GM21447 (cell line): Measurements from ENCODE around the gene RRM2.

Experiments
- ATAC-seq: cut with Tn5 transposase; IDR thresholded peaks from one replicate; pipeline ENCODE4 v1.9.1; 2021; ENCODE audit not compliant: unreplicated experiment

RRM2 gene

DNA sequence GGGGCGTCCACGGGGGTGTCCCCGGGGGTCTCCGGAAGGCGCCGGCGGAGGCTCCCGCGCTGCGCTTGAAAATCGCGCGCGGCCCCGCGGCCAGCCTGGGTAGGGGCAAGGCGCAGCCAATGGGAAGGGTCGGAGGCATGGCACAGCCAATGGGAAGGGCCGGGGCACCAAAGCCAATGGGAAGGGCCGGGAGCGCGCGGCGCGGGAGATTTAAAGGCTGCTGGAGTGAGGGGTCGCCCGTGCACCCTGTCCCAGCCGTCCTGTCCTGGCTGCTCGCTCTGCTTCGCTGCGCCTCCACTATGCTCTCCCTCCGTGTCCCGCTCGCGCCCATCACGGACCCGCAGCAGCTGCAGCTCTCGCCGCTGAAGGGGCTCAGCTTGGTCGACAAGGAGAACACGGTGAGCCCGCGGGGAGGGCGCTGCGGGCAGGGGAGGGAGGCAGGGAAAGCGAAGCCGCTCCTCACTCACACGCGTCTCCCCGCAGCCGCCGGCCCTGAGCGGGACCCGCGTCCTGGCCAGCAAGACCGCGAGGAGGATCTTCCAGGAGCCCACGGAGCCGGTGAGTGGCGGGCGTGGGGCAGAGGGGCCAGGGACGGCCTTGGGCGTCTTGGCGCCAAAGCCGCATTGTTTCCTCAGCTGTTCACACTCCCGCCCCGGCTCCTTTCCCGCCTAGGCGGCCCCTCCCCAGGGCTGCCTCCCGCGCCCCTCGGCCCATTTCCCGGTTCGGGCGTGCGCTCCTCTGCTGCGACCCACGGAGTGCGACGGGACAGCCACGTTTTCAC, at the start of gene RRM2:
TSS of gene RRM2 (plus strand) at position 240 of the 781 bp plus-strand sequence. CDS start at position 300, 60 bp downstream.
- peak; percentile 55 for ATAC-seq

DNA sequence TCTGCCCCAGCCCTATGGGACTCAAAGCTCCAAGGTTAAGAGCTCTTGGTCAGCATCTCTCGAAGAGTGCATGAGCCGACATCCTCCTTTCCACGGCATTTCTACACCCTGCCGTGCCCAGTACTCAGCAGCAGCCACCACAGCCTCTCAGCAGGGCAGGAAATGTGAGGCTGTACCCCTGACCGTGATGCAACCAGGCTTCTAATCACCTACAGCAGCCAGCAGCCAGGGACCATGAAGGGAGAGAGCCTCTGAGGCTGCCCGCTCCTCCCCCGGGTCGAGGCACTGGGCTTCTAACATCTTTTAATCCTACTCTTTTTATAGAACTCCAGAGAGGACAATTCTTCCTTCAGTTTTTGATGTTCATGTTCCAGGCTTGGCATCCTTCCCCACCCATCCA, 48.8 kb upstream of the RRM2 start:
- ATAC-seq, result no peak

DNA sequence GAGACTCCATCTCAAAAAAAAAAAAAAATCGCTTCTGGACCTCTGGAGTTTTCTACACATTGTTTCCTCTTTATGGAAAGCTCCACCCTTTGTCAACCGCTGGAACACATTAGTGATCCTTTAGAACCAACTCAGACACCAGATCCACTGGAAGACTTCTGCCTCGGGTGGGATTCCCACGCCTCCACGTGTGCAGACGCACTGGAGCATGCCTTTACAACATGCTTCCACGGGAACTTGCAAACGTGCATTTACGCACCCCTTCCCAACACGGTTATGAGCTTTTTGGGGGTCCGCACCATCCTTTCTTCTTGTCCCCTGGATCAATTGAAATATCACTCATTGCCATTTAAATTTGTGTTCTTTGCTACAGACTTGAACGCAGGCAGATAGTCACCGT, 47.4 kb upstream of the RRM2 start:
- no peak for ATAC-seq

DNA sequence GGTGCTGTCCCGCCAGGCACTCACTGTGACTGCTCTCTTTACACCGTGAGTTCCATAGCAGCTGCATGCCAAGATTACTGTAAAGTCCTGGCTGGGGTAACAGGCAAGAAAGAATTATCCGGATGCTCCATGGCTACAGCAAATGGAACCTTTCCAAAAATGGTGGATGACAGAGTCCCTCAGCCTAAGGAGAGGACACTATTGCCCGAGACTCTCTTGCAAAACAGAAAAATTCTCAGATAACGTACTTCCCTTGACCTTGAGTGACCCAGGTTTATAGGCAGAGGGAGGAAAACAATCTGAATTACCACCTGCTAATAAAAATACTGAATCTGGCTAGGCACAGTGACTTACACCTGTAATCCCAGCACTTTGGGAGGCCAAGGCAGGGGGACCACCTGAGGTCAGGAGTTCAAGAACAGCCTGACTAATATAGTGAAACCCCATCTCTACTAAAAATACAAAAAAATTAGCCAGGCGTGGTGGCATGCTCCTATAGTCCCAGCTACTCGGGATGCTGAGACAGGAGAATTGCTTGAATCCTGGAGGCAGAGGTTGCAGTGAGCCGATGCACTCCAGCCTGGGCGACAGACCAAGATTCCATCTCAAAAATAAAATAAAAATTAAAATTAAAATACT, 46.8 kb upstream of the RRM2 start:
- no peak for ATAC-seq

DNA sequence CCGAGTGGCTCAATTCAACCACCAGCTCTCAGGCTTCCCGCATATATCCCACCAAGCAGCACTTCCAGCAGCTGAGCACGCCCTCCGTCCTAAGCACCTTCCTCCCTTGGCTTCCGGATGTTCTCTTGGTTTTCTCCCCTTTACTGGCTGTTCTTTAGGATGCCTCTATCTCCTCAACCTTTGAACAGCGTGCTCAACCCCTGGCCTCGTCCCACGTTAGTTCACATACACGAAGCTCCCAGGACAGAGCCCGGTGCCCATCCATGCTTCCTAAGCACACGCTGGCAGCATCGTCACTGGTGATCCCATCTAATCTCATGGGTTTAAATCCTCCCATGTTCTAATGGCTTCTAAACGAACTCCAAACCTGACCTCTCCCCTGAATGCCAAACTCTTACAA, 46.0 kb upstream of the RRM2 start:
- no peak for ATAC-seq

DNA sequence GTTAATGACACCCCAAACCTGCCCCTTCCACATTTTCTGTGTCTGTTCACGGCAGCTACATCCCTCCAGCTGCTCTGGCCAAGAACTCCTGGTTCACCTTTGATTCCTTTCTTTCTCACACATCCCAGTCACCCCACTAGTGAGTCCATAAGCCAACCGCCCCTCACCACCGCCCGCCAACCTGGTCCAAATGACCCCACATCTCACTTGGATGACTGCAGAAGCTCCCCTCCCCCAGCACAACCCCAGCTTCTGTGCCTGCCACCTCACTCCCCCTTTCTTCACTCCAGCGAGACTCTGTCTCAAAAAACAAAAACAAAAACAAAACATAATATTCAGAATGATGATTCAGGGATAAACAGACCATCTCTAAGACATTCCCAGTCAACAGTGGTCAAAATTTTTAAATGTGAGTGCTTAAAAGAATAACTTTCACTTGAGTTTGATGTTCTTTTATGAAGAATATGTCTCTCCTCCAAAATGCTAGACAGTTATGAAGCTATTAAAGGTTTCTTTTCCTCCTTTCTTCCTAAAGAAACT, 45.5 kb upstream of the RRM2 start:
- ATAC-seq, result no peak

DNA sequence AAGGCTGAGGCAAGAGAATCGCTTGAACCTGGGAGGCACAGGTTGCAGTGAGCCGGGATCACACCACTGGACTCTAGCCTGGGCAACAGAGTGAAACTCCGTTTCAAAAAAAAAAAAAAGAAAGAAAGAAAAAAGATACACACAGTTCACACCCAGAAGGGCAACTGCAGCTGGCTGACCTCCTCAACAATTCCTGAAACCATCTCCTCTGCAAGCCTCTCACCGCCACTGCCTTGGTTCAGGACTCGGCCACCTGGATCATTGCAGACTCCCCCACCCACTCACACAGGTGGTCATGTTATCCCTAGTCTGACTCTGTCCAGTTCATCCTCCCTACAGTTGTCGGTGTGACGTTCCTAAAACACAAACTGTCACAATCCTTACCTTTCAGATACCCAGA, 44.5 kb upstream of the RRM2 start:
- ATAC-seq, result no peak

DNA sequence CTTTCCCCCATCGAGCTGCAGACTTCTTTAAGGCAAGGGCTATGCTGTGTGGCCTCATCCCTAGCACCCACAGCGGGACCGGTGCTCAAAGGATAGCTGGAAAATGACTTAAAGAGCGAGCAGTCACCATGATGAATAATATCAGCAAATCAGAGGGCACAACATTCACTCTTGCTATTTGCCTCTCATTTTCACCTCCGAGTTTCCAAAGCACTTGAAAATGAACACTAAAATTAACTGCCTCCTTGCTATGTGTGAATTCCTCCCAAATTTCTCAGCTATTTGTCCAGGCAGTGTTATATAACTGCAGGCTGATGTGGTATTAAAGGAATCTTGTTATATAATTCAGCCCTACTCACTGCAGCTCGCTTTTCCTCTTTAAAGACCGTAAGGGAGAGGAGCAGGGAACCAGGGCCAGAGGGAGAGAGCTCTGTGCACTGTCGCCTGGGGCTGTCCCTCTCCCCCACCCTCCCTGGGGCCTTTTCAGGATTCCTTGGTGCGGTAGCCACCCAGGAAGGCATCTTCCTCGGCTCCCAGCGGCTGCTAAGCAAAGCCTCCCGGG, 43.8 kb upstream of the RRM2 start:
- ATAC-seq, result no peak

DNA sequence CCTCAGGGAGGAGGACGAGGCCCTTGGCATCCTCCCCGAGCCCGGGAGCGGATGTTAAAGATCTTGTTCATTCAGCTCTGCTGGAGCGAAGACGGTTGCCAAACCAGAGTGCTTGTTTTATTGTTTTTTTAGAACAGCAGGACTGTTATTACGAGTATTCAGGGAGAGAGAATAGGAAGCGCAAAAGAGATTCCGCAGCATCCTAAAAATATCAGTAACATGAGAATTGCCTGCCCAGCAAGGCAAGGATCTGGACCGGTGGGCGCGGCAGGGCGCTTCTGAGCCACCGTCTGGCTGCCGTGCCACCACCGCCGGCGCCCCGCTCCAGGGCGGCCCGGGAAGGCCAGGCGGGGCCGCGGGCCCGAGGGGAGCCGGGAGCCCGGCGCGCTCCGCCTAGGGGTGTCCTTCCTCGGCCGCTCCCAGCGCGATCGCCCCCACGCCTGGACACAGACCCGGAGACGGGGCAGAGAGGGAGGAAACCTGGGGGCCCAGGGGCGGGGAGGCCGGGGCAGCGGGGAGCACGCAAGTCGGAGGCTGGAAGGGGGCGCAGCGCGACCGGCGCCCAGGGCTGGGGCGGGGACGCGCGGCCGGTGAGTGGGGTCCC, 43.2 kb upstream of the RRM2 start:
- ATAC-seq, result no peak

DNA sequence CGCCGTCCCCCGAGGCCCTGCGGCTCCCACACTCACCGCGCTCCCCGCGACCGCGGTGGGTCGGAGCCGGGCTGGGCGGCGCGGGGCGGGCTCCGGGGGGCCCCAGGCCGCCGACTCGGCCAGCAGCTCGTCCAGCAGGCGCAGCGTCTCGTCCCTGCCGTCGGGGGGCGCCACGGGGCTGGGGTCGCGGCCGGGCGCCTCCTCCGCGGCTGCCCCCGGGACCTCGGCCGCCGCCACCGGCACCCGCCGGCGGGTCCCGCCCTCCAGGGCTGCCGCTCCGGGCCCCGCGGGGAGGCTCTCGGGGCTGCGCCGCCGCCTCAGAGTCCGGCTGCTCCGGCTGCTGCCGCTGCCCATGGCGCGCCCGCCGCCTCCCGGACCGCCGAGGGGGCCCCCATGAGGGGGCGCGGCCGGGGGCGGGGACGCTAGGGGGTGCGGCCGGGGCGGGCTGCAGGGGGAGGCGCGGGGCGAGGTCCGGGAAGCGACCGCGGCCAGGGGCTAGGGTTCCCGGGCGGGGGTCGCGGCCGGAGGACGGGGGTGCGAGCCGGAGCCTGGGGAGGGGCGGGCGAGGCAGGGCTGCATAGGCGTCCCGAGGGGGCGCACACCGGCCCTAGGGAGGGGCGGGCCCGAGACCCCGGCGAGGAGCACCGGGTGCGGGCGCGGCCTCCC, 42.5 kb upstream of the RRM2 start, which contains the start of gene CYS1:
TSS of gene CYS1 (minus strand) at position 542 of the 666 bp plus-strand sequence. CDS start at position 354, 188 bp downstream.
- ATAC-seq, result no peak

DNA sequence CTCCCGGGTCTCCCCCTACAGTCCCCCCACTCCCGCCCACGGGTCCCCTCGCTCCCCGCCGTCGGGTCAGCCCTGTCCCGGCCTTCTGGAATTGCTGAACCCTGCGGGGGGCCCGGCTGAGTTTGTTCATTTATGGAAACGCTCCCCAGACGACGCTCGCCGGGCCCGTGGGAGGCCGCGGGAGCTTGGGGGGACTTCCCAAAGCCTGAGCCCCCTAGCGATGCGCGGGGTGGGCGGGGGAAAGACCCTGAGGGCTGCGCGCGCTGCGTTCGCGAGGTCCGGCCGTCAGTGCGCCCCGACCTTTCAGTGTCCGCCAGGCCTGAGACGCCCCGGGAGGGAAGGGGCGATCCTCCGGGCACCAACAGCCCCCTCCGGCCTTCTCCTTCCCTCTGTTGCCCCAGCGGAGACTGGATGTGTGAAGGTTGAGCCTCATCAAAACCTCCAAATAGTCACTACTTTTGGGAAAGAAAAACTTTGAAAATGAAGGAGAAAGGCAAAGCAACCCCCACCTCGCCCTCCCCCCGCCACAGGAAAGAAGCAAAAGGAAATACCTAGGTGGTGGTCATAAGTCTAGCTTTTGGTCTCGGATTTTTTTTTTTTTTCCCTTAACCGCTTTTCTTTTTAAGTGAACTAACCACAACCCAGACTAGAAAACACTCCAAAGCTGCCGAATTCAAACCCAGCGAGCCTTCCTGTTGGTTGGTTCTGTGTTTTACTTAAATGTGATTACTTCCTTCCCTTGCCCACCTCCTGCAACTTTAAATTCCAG, 41.8 kb upstream of the RRM2 start:
- ATAC-seq, result no peak

DNA sequence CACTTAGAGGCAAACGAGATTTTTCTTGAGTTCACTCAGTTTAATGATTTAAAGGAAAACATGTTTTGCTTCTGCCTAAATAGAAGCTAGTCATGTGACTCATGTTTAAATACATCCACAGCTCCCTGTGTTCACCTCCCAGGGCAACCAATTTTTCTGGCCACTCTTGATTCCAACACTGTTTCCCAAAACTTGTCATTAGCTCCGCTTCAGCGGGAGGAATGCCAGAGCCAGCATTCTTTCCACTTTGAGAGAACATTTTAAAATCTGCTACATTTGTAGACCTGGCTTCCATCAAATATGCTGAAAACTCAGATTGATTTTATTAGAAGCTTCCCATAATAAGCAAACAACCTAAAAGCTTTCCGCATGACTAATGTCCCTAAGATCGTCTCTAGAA, 39.5 kb upstream of the RRM2 start:
- ATAC-seq, result no peak

DNA sequence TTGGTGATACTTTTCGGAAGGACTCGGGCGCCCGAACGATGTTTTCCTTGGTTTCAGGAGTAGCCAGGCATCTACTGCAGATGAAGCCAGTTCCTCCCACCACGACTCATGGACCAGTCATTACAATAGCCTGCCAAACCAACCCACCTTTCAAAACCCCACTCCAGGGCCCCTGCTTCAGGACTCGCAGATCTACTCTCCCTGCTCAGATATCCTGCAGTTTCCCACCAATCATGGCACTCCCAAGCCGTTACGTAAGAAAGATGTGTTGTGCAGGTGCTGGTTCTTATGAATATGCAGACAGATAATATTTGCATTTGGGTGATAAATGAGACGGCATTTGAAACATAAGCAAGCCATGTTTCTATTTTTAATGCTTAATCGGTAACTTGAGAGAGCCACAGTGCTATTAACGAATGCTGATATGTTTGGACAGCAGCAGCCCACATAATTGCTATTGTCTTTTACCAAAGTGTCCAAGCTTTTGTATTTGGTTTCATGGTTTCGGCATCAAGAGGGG, 38.8 kb upstream of the RRM2 start:
- peak; percentile 31 for ATAC-seq

GRCh38 chr2:10084223-10084865, 38.2 kb upstream of the RRM2 start:
- ATAC-seq, result no peak

- no peak for ATAC-seq
Measured at GRCh38 chr2:10085043-10085667, 37.4 kb upstream of the RRM2 start.

DNA sequence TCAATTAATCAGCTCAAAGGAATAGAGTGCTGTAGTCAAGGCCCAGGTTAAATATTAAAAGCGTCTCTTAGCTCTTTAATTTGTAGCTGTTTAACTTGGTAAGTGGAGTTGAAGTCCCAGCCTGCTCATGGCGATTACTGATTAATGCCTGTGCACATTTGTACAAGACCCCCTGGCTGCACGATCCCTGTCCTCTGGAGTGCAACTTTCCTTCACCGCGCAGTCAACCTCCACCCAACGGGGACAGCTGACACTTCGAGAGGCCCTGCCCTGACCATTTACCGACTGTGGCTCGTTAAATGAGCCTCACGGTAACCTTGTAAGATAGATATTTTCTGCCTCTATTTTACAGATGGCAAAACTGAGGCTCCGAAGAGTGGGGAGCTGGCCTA, 36.9 kb upstream of the RRM2 start:
- no peak for ATAC-seq

DNA sequence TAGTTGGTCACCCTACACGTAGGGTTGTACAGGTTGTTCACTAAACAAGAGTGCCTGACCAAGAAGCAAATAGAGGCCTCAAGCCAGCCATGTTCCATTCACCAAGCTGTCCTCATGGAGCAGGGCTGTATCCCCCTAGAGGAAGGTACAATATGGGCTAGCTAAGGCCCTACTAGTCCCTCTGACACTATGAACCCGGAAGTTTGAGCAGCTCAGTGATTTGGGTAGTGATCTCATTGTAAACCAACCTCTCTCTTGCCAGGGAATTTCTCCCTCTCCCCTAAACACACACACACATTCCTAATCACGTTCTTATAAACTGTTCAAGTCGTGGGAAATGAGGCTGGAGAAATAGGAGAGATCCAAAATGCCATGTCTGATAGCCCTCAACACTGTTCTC, 35.6 kb upstream of the RRM2 start:
- ATAC-seq, result no peak

DNA sequence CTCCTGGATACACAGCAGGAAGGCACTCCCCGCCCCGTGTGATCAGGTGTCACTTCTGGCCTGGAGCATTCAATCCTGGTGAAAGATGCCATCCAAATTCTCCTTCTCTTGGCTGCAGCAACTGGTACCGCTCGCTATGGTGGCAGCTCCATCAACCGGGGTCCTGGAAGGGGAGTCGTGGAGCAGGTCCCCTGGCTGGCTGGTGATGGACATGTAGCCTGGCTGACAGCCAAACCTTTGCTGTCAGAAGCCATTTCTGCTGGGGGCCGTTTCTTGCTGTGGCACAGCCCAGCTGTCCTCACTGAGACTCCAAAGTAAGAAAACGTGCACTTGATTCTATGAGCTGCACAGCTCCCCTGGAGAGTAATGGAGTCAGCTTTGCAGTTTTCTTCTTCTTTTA, 35.2 kb upstream of the RRM2 start:
- no peak for ATAC-seq

DNA sequence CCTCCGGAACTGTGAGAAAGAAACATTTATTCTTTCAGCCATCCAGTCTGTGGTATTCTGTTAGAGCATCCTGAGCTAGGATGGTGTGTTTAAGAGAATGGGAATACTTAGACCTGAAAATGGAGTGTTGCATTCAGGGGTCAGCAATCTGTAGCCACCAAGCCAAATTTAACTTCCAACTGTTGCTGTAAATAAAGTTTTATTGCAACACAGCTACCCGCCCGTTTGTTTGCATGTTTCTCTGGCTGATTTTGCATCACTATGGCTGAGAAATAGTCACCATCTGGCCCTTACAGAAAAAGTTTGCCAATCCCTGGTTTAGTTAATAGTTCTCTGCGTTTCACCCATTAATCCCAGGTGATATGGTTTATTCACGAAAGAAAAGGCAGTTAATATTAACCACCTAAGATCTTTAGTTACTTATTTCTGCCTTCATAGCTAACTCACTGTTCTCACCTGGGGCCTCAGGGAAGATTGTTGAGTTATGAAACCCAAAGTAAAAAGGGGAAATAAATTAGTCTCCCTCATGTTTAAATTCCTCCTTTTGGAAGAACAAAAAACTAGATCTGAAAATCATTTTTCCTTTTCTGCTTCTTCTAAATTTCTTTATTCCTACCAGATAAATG, 32.9 kb upstream of the RRM2 start:
- ATAC-seq, result peak; percentile 49
